ENCODE data around the gene ANKRD13D.

ANKRD13D gene

DNA sequence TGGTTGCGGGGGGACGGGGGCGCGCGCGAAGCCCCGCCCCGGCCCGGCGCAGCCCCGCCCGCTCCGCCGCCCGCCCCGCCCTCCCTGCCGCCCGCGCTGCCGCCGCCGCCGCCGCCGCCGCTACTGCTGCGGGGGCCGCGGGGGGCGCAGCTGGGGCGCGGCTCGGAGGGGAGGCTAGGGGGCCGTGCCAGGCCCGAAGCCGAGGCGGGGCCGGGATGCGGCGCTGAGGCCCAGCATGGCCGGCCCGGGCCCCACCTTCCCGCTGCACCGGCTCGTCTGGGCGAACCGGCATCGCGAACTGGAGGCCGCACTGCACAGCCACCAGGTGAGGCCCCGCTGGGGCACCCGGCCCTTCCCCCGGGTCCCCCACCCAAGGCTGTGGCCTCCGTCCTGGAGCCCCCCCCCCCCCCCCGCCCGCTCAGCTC, at the start of gene ANKRD13D:
Gene ANKRD13D (plus strand): TSS at position 78 of the 425 bp plus-strand sequence. CDS start 158 bp downstream, at position 236.
- in situ Hi-C loops (cut with HindIII; ENCODE audit: low sequenced_read_pairs) = no loop called here
- DNase-seq (ENCODE audit: low read depth, low spot score) = no peak
- TF ChIP-seq, protein P1, sequence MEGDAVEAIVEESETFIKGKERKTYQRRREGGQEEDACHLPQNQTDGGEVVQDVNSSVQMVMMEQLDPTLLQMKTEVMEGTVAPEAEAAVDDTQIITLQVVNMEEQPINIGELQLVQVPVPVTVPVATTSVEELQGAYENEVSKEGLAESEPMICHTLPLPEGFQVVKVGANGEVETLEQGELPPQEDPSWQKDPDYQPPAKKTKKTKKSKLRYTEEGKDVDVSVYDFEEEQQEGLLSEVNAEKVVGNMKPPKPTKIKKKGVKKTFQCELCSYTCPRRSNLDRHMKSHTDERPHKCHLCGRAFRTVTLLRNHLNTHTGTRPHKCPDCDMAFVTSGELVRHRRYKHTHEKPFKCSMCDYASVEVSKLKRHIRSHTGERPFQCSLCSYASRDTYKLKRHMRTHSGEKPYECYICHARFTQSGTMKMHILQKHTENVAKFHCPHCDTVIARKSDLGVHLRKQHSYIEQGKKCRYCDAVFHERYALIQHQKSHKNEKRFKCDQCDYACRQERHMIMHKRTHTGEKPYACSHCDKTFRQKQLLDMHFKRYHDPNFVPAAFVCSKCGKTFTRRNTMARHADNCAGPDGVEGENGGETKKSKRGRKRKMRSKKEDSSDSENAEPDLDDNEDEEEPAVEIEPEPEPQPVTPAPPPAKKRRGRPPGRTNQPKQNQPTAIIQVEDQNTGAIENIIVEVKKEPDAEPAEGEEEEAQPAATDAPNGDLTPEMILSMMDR (IDR thresholded peaks at IDR 0.05; ENCODE audit: low read depth, low read length) = no peak
- peak within 1 kb of the TSS; percentile 73 for H3K4me3 ChIP-seq (ENCODE audit: low read depth, low read length)

DNA sequence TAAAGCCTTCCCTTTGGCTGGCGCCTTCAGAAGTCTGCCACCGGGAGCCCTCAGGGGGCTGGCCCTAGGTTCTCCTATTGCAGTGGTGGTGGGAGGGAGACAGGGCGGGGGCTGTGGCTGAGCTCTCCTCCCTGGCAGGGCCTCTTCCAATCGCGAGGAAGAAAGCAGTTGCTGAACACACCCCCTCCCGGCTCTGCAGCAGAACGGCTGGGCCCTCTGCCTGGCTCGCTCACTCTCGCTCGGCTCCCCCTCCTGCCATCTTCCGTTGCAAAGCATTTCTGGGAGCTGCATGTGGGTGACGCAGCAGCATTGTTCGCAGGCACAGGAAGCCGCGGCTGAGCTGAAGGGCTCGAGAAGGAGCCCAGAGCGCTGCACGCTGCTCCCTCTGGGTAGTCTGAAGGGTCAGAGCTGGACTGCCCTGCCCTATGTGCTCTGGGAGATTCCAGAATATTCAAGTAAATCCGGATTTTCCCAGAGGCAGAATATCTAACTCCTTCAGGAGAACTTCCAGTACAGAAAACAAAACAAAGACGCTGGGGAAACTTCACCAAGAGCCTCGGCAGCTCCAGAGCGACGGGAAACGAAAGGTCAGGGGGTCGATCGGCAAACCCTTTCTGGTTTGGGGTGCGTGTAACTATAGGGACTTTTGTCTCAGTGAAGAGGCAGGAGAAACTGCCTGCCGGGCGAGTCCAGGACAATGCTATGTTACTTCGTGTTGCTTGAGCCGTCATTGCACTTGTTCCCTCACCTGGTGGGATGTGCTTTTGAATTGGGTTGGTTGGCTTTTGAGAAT, 49.1 kb upstream of the ANKRD13D start:
- TF ChIP-seq, protein P1 (IDR thresholded peaks at IDR 0.05; ENCODE audit: low read depth, low read length) = peak; percentile 24
- H3K4me3 ChIP-seq (ENCODE audit: low read depth, low read length) = peak overlapping the region; percentile 94
- in situ Hi-C loops (cut with HindIII; ENCODE audit: low sequenced_read_pairs) = no loop called here
- peak; percentile 99 for DNase-seq (ENCODE audit: low read depth, low spot score)

DNA sequence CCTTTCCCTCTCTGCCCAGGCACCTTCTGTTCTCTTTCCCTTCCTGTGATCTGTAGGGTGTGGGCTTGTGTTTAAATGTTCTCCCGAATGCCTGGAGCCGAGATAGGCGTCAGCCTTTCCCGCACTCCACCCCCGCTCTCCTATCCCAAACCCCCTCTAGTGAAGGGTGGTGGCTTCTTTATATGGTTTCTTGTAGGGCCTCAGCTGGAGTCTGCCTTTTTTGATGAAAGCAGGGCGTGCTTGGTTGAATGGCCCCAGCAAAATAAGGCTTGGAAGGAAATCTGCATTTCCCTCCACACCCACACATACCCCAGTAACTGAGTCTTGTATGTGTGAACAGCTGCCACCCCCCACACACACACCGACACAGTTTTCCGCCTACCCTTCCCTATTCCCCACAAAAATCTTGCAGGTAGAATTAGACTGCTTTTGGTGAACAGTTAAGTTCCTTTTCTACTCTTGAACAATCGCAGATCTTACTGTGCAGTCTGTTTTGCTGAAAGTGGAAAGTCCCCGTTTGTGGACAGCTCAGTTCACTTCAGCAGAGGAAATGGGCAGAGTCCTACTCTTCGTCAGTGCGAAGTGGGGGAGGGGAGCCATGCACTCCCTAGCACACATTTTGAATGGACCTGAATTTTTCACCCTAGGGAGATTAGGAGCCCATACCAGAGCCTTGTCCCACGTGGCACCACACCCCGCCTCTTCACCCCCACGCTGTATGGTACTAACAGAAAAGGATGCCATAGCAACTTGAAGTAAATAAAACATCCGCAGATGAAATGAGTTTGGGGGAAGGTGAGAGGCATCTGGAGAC, 48.3 kb upstream of the ANKRD13D start:
- in situ Hi-C loops (cut with HindIII; ENCODE audit: low sequenced_read_pairs) = no loop called here
- TF ChIP-seq, protein P1 (IDR thresholded peaks at IDR 0.05; ENCODE audit: low read depth, low read length) = peak; percentile 6
- H3K4me3 ChIP-seq (ENCODE audit: low read depth, low read length) = peak overlapping the region; percentile 94
- DNase-seq (ENCODE audit: low read depth, low spot score) = peak; percentile 73

DNA sequence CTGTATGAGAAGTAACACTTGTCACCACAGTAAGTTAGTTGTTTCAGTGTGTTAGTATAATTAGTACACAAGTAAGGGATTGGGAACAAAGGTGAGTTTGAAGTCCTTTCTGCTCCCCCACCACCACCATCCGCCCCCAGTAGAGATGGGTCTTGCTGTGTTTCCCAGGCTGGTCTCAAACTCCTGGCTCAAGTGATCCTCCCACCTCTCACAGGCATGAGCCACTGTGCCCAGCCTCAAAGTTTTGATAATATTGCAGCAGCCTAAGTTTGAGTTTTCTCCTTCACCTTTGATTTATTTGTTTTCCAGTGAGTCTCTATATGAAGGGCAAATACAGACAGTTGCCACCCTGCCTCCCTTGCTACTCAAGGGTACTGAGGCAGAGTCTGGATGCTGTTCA, 46.6 kb upstream of the ANKRD13D start:
- in situ Hi-C loops (cut with HindIII; ENCODE audit: low sequenced_read_pairs) = no loop called here
- no peak for DNase-seq (ENCODE audit: low read depth, low spot score)
- TF ChIP-seq, protein P1 (IDR thresholded peaks at IDR 0.05; ENCODE audit: low read depth, low read length) = no peak
- H3K4me3 ChIP-seq (ENCODE audit: low read depth, low read length) = no peak overlapping the region

DNA sequence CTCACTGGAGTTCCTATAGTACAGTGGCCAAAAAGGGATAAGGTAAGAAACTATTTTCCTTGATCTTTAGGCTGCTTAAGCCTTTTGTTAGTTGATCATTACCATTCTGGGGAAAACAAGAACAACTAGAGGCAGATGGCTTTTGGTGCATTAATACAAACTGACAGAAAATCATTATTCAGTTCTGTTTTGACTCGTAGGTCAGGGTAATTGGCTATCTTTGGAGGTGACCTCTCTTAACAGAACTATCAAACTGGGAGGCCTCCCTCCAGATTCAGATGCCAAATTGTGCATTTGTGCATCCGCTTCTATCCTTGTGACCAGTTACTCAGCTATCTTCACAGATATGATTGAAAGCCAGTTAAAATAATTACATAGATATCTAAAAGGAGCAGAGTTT, 46.1 kb upstream of the ANKRD13D start:
- in situ Hi-C loops (cut with HindIII; ENCODE audit: low sequenced_read_pairs) = no loop called here
- H3K4me3 ChIP-seq (ENCODE audit: low read depth, low read length) = no peak overlapping the region
- TF ChIP-seq, protein P1 (IDR thresholded peaks at IDR 0.05; ENCODE audit: low read depth, low read length) = no peak
- DNase-seq (ENCODE audit: low read depth, low spot score) = no peak

DNA sequence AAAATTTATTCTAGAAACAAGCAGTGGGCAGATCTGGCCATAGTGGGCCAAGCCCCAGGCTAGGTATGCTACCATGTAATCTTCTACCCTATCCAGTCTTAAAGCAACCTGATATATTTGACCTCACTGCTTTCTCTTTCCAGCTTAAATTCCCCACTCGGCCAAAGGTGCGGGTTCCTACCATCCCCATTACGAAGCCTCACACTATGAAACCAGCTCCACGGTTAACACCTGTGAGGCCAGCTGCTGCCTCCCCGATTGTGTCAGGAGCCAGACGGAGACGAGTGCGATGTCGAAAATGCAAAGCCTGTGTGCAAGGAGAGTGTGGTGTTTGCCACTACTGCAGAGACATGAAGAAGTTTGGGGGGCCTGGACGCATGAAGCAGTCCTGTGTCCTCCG, 44.1 kb upstream of the ANKRD13D start:
- DNase-seq (ENCODE audit: low read depth, low spot score) = no peak
- H3K4me3 ChIP-seq (ENCODE audit: low read depth, low read length) = no peak overlapping the region
- TF ChIP-seq, protein P1 (IDR thresholded peaks at IDR 0.05; ENCODE audit: low read depth, low read length) = no peak
- in situ Hi-C loops (cut with HindIII; ENCODE audit: low sequenced_read_pairs) = no loop called here

Data from astrocyte of the spinal cord (primary cell).